ENCODE data around the gene ABCA2.
A peak's percentile ranks its signal among the peaks of the same experiment; 100 is the strongest.
"Not testable (repeated sequence)": the region's sequence is repeated elsewhere in the genome, so short reads cannot be mapped to it uniquely, and the experiment has no call there.

The ABCA2 gene

GRCh38 chr9:137046088-137046787 is 18.2 kb upstream of the ABCA2 start, which contains the start of gene NPDC1:
Gene NPDC1 (minus strand): TSS chr9:137046177. CDS start chr9:137045989, 188 bp downstream.
- DNase-seq (ENCODE audit: low spot score), result peak; percentile 79

DNA sequence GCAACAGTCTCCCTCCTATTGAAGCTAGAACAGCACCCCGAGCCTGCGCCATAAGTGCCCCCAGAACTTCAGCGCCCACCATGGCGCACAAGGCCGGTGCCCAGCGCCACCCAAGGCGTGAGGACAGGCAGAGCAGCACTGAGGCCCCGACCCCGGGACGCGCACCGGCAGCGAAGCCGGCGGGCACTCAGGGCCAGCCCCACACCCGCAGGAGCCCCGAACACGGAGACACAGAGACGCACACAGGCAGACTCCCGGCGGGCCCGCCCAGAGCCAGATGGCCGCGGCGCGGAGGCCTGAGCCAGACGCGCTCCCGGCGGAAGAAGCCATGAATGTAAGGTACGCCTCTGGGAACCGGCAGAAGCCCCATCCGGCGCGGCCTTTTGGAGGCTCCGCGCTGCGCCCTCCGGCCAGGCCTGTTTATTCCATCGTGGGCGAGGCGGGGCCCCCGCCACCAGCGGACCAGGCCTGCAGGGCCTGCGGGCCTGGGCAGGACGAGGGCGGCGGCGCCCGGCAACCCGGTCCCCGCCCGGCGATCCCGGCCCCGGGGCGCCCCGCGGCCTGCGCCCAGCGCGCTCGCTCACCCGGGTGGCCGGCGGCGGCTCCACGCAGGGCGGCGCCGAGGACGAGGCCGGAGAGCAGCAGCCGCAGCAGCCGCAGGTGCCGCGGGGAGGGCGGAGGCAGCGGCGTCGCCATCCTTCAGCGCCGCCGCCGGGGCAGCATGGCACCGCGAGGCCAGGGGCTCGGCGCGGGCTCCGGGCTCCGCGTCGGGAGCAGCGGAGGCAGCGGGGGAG is 17.5 kb upstream of the ABCA2 start:
- DNase-seq (ENCODE audit: low spot score), result peak; percentile 62

GRCh38 chr9:137044502-137045177 is 16.6 kb upstream of the ABCA2 start:
- no peak for DNase-seq (ENCODE audit: low spot score)

DNA sequence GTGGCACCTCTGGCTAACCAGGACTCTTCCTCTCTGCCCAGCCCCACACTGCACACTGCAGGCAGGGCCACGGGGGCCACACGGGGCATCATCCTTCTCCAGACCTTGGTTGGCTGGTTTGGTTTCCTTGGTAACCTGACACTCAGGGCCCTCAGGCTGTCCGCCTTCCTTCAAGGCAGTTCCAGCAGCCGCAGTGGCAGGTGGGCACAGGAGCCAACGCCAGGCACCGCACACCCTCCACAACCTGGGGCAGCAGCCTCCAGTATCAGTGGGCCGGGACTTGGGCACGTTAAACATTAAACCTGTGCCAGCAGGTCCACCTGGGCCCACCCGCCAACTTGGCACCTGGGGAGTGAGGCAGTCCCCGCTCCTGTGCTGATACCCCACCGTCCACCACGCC is 16.0 kb upstream of the ABCA2 start:
- no peak for DNase-seq (ENCODE audit: low spot score)

DNA sequence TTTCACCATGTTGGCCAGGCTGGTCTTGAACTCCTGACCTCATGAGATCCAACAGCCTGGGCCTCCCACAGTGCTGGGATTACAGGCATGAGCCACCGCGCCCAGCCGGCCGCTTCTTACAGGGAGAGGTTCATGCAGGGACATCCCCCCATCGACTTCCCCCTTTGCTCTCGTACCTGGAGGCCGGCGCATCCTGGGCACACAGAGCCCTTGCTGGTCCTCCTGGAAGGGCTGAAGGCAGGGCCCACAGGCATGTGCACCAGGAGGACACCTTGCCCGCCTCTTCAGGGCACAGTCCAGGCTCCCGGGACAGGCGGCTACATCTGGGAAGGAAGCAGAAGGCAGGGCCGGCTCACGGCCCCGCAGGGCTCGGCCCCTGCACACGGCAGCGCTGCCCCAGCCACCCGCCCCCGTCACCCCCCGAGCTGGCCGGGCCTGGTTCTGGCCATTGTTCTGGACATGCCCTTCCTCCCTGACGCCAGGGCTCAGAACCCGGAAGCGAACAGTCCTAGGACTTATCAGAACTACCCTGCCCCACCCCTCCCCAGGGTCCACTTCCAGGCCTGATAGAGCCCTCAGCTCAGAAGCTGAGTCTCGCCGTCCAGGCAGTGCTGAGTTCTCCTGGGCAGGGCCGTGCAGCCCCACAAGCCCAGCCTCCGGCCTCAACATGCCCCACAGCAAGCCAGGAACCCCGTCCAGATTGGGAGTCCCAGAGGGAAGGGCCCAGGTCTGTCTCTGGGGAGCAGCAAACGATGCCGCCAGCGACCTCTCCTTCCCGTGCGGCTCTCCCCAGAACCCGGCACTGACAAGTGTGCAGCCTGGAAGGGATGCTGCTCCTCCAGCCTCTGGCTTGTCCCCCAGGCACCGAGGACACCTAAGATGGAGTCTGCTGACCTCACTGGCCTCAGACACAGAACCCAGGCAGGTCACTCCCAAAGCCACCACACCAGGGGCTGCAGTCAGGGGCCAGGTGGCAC is 15.0 kb upstream of the ABCA2 start:
- DNase-seq (ENCODE audit: low spot score), result no peak

DNA sequence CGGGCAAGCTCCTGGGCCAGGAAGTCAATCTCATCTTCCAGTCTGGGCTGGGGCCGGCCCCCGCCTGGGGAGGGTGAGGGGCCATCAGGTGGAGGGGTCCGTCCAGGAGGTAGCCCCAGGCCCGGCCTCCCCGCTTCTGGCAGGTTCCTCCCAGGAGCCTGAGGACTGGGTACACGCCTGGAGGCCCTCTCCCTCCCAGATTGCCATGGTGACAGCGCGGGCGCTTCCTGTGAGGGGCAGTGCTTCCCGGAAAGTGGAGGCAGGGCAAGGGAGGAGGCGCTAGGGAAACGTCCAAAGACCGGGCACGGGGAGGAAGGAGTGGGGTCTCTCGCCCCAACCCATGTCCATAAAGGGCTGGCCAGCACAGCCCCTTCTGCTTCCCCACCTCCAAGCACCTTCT is 13.1 kb upstream of the ABCA2 start:
- DNase-seq (ENCODE audit: low spot score), result no peak

GRCh38 chr9:137040568-137040967 is 12.5 kb upstream of the ABCA2 start:
- no peak for DNase-seq (ENCODE audit: low spot score)

DNA sequence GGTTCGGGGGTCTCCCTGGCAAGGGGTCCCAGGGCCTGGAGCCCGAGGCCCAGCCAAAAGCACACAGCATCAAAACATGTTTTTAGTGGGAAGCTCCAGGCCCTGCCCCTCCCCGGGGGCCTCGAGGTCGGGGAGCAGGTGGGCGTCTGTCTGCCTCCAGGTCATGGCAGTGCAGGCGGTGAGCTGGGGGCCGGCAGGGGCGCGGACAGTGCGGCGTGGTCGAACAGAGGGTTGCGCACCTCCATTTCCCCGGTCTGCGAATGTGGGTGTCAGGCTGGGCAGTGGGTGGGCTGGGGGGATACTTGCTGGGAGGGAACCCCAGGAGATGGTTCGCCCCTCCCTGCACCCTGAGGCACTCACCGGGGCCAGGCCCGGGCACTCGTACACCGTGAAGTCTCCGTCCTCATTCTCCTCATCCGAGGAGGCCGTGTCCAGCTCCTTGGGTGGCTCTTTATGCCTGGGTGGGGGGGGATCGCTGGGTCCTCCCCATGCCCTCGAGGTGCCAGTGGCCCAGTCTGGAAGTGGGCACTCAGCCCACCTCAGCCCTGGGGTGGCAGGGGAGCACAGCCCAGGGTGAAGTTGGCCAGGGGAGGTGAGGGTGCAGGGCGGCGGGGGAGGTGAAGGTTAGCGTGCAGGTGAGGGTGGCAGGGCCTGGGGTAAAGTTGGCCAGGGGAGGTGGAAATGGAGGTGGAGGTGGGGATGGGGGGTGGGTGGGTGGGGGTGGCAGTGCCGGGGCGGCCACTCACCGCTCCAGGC is 11.8 kb upstream of the ABCA2 start:
- DNase-seq (ENCODE audit: low spot score), result no peak

GRCh38 chr9:137038916-137039315 is 10.9 kb upstream of the ABCA2 start:
- no peak for DNase-seq (ENCODE audit: low spot score)

- DNase-seq (ENCODE audit: low spot score), result no peak
Measured at GRCh38 chr9:137037483-137037882, 9.4 kb upstream of the ABCA2 start.

GRCh38 chr9:137037035-137037434 is 9.0 kb upstream of the ABCA2 start:
- DNase-seq (ENCODE audit: low spot score), result no peak

GRCh38 chr9:137035937-137036336 is 7.9 kb upstream of the ABCA2 start:
- DNase-seq (ENCODE audit: low spot score), result no peak

DNA sequence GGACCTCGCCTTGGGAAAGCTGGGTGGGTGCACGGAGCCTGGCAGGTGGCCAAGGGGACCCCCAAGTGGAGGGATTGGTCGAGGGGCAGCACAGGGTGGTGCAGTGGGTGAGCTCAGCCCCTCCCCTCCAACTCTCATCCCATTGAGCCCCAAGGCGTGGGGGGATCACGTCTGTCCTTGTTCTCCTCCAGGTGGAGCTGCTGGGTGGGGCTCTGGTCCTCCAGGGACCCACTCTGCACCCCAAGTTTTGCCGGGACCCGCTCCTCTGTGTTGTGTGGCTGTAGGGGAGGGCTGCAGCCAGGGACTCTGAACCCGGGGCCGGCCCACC is 7.4 kb upstream of the ABCA2 start:
- DNase-seq (ENCODE audit: low spot score), result no peak

DNA sequence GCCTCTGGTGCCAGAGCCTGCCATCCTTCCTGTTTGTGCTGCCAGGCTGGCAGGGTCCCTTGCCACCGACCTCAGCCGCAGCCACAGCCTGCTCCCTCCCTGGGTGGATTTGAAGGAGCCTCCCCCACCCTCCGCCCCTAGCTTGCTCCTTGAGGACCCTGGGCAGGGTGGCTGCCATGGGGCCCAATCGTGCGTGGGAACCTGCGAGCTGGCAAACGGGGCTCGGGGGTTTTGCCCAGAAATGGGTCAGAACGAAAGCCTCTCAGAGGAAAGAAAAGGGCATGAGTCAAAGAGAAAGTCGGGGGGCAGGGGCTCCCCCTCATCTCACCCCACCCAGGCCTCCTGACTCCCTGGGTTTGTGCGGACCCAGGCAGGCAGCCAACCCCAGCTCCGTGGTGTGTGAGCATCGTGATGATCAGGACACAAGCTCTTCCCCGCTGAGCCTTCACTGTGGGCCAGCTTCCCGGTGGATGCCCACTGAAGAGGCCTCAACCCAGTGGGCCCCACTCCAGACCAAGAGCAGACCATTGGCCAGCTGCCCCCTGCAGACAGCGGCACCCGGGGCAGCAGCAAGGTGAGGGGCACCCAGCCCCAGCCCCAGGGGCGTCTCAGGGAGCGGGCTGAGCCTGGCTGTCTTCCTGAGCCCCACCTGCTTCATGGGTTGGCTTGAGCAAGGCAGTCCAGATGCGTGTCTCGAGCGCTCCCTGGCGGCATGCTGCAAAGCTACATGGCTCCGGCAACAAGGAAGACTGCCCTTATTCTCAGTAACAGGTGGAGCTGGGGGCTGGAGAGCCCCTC is 6.9 kb upstream of the ABCA2 start:
- peak; percentile 94 for DNase-seq (ENCODE audit: low spot score)

DNA sequence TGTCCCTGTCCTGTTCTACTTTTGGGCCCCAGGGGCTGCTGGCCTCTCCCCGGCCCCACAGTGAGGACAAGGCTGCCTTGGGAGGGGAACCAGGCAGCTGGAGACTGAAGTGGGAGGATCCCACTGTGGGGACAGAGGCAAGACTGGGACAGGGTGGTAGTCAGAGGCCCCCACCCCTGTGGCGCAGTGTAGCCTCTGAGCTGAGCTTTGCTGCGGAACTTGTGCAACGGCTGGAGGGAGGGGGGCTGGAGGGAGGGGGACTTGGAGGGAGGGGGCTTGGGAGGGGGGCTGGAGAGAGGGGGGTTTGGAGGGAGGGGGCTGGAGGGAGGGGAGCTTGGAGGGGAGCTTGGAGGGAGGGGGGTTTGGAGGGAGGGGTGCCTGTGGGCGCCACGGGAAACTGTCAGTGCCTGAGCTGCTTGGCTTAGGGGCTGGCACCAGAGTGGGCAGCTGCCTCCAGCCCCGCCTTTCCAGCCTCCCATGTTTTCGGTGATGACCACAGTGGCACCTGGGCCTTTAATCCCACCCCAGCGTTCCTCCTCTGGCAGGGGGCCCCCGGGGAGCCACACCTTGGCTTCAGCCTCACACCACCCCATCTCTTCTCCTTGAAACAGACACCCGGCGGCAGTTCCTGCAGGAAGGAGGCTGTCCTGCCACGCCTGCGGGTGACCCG is 6.1 kb upstream of the ABCA2 start:
- no peak for DNase-seq (ENCODE audit: low spot score)

DNA sequence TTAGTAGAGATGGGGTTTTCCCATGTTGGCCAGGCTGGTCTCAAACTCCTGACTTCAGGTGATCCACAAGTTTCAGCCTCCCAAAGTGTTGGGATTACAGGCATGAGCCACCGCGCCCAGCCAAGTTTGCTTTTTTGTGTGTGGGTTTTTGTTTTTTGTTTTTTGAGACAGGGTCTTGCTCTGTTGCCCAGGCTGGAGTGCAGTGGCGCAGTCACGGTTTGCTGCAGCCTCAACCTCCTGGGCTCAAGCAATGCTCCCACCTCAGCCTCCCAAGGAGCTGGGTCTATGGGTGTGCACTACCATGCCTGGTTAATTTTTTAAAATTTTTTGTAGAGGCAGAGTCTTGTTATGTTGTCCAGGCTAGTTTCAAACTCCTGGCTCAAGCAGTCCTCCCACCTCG is 5.4 kb upstream of the ABCA2 start:
- DNase-seq (ENCODE audit: low spot score), result not testable (repeated sequence)

- no peak for DNase-seq (ENCODE audit: low spot score)
Measured at GRCh38 chr9:137032858-137033257, 4.8 kb upstream of the ABCA2 start.

GRCh38 chr9:137031904-137032640 is 4.0 kb upstream of the ABCA2 start, which contains the start of gene FUT7:
Gene FUT7 (minus strand): TSS chr9:137032088. CDS start chr9:137031991, 97 bp downstream.
- DNase-seq (ENCODE audit: low spot score), result no peak

Measured in cerebellar cortex (tissue), 1 donor.